SK-N-SH (cell line): ENCODE measurements around the gene TWF1. TPM values are rescaled to one million over a fixed set of nuclear protein-coding genes. Genes with fewer than 3 reads are reported as not detected.

ENCODE experiments used
- CTCF ChIA-PET: fragments of 300-600, 350-600 bp; formaldehyde crosslinking; extraction: SDS; loops from one replicate; lab custom pipeline; 2021; lab: Yijun Ruan, JAX
- POLR2A ChIA-PET: fragments of 350-600 bp; sonication (Branson Sonifier 250); formaldehyde crosslinking; extraction: SDS; loops from one replicate; lab custom pipeline; 2020; ENCODE audit warnings: antibody characterized with exemption, inconsistent platforms; lab: Yijun Ruan, JAX
- DNase-seq: peaks from one replicate; pipeline ENCODE4 v3.0.0; 2012
- H2AFZ ChIP-seq: fragments of 200-600 bp; sonication (generic); 2 replicates; pipeline ENCODE4 v1.8.1; 2016; ENCODE audit warnings: antibody characterized with exemption, mild to moderate bottlenecking, low read depth
- H3F3A ChIP-seq: fragments of 200-600 bp; sonication (generic); replicated peaks from 2 replicates; pipeline ENCODE3; 2016; ENCODE audit warnings: antibody characterized with exemption, mild to moderate bottlenecking; ENCODE audit not compliant: insufficient read depth
- H3K27ac ChIP-seq, 2 experiments: fragments of 200-500 bp in 1 of 2; fragments of 200-600 bp in 1 of 2; sonication (Bioruptor generic) in 1 of 2; sonication (generic), shearing (Covaris generic) in 1 of 2; 2 replicates each; pipeline versions ENCODE4 v1.5.1 to v1.6.1; 2014 to 2016; ENCODE audit warnings: low read depth in 2 of 2, inconsistent platforms in 1 of 2, low read length in 1 of 2, mild to moderate bottlenecking in 1 of 2, mixed read lengths in 1 of 2
- H3K27me3 ChIP-seq: fragments of 200-600 bp; sonication (generic), shearing (Covaris generic); 2 replicates; pipeline ENCODE4 v1.6.1; 2016; ENCODE audit warnings: mixed run types; ENCODE audit not compliant: insufficient read depth
- H3K36me3 ChIP-seq, 2 experiments: fragments of 200-500 bp in 1 of 2; fragments of 200-600 bp in 1 of 2; sonication (Bioruptor generic) in 1 of 2; sonication (generic) in 1 of 2; replicated peaks in 1 of 2; 2 replicates each; pipeline versions ENCODE3 to v1.5.1; 2014 to 2016; ENCODE audit warnings: low read length in 1 of 2, mild to moderate bottlenecking in 1 of 2; ENCODE audit not compliant: insufficient read depth in 2 of 2, control insufficient read depth in 1 of 2
- H3K4me1 ChIP-seq, 2 experiments: fragments of 200-500 bp in 1 of 2; fragments of 200-600 bp in 1 of 2; sonication (Bioruptor generic) in 1 of 2; sonication (generic), shearing (Covaris generic) in 1 of 2; 2 replicates each; pipeline versions ENCODE4 v1.5.1 to v1.6.1; 2014 to 2016; ENCODE audit warnings: low read depth in 1 of 2, low read length in 1 of 2, mixed run types in 1 of 2; ENCODE audit not compliant: insufficient read depth in 2 of 2, control insufficient read depth in 1 of 2
- H3K4me2 ChIP-seq: fragments of 200-600 bp; sonication (generic), shearing (Covaris generic); 2 replicates; pipeline ENCODE4 v1.6.1; 2017; ENCODE audit warnings: mixed run types
- H3K4me3 ChIP-seq, 2 experiments: fragments of 200-500 bp in 1 of 2; fragments of 200-600 bp in 1 of 2; sonication (Bioruptor generic) in 1 of 2; sonication (generic), shearing (Covaris generic) in 1 of 2; 2 replicates each; pipeline versions ENCODE4 v1.5.1 to v1.8.1; 2014 to 2016; ENCODE audit warnings: low read depth in 2 of 2, inconsistent platforms in 1 of 2, low read length in 1 of 2, mild to moderate bottlenecking in 1 of 2, mixed read lengths in 1 of 2, moderate library complexity in 1 of 2
- H3K79me2 ChIP-seq: fragments of 200-600 bp; sonication (generic); 2 replicates; pipeline ENCODE4 v1.8.1; 2017; ENCODE audit warnings: mild to moderate bottlenecking; ENCODE audit not compliant: insufficient read depth
- H3K9ac ChIP-seq: fragments of 200-600 bp; sonication (generic); 2 replicates; pipeline ENCODE4 v1.6.1; 2017; ENCODE audit warnings: mixed run types
- H3K9me2 ChIP-seq: fragments of 200-600 bp; sonication (generic); 2 replicates; pipeline ENCODE4 v1.6.1; 2017; ENCODE audit warnings: mixed run types
- H3K9me3 ChIP-seq: fragments of 200-600 bp; sonication (generic); 2 replicates; pipeline ENCODE4 v1.6.1; 2017; ENCODE audit warnings: mixed run types, mild to moderate bottlenecking, moderate library complexity
- H4K20me1 ChIP-seq: fragments of 200-600 bp; sonication (generic); 2 replicates; pipeline ENCODE4 v1.6.1; 2017; ENCODE audit warnings: mild to moderate bottlenecking, mixed run types; ENCODE audit not compliant: insufficient read depth
- CHD2 ChIP-seq: fragments of 150-350 bp; IDR thresholded peaks from 2 replicates; pipeline ENCODE4 v1.6.1; 2018; ENCODE audit warnings: low read length; ENCODE audit not compliant: partially characterized antibody
- CTCF ChIP-seq: fragments of 200-600 bp; sonication (generic); IDR thresholded peaks from 2 replicates; pipeline ENCODE4 v1.6.1; 2017; ENCODE audit warnings: antibody characterized with exemption, mild to moderate bottlenecking, moderate library complexity
- JUND ChIP-seq: IDR thresholded peaks from 2 replicates; pipeline ENCODE4 v1.4.0; 2012
- MAX ChIP-seq: IDR thresholded peaks from 2 replicates; pipeline ENCODE4 v1.4.0; 2012; ENCODE audit warnings: low read depth
- MEF2A ChIP-seq: IDR thresholded peaks from 2 replicates; pipeline ENCODE4 v1.4.0; 2012; ENCODE audit warnings: low read depth, borderline replicate concordance
- NRF1 ChIP-seq: IDR thresholded peaks from 2 replicates; pipeline ENCODE4 v1.6.1; 2012; ENCODE audit warnings: low read depth, mild to moderate bottlenecking, low read length
- REST ChIP-seq: IDR thresholded peaks from 2 replicates; pipeline ENCODE4 v1.6.1; 2012; ENCODE audit warnings: mild to moderate bottlenecking, low read depth, low read length, moderate library complexity
- USF1 ChIP-seq: IDR thresholded peaks from 2 replicates; pipeline ENCODE4 v1.4.0; 2012; ENCODE audit warnings: low read depth, borderline replicate concordance
- YY1 ChIP-seq: IDR thresholded peaks from 2 replicates; pipeline ENCODE4 v1.4.0; 2012; ENCODE audit warnings: low read depth, mild to moderate bottlenecking
- WGBS: methylation state at CpG from one replicate; pipeline ENCODE4 v1.1.6; 2017; ENCODE audit warnings: low lambda C conversion rate; 5-methylcytosine and 5-hydroxymethylcytosine counted together
- polyA plus RNA-seq, 3 experiments: library from polyadenylated mRNA; depleted of rRNA; stranded (reverse); fragments of >200 nt; gene quantifications; 2 replicates each; pipeline ENCODE4 v1.2.3, GENCODE V29; 2012

TWF1 gene
- polyA plus RNA-seq, 1 of the 3 experiments (the other 2 are of a cell fraction) = 36.9 TPM

GRCh38 chr12:43835264-43835655 lies 29.1 kb upstream of the TWF1 start:
- no peaks in the 10 kb centered on the region for H3K9me3 ChIP-seq
- no peaks in the 10 kb centered on the region for H3K27me3 ChIP-seq
- H3K9me2 ChIP-seq = no peaks in the 10 kb centered on the region
- peak overlapping the region; percentile 95 for H2AFZ ChIP-seq
- H3K9ac ChIP-seq = peak overlapping the region; percentile 78; the same call in 1 of the 2 replicates
- no peaks in the 10 kb centered on the region for H3K79me2 ChIP-seq
- H3K4me2 ChIP-seq = peak overlapping the region; percentile 98
- H3K4me3 ChIP-seq = peak overlapping the region; percentile 73 to 80
- CTCF ChIA-PET = interaction anchor here (0.9 to 2.8 kb wide), 4 partner anchors 30 to 76 kb away, joined by 4 to 7 read pairs (median 4); no protein-coding TSS in a partner anchor
- H3K4me1 ChIP-seq = peaks cover 0 to 9% of the 10 kb centered on the region in 2 experiments; a peak in 2 of 4 replicates
- H3K27ac ChIP-seq = peak overlapping the region; percentile 65 to 84; a peak in 3 of 4 replicates
- no peaks in the 10 kb centered on the region for H3K36me3 ChIP-seq
- no peaks in the 10 kb centered on the region for H3F3A ChIP-seq
- DNase-seq = no peak
- POLR2A ChIA-PET = interaction anchor here (2.2 kb wide), 1 partner anchor 29 kb away, joined by 16 read pairs; the partner anchor contains the start of gene TWF1
- TF ChIP-seq MAX (no peak), YY1 (no peak), NRF1 (no peak), CTCF (no peak), MEF2A (no peak), JUND (no peak), USF1 (no peak)
- WGBS = 47% methylated on average over 6 of the region's 6 CpGs
- no peaks in the 10 kb centered on the region for H4K20me1 ChIP-seq

- H3K4me1 ChIP-seq = peaks cover 0 to 7% of the 10 kb centered on the region in 2 experiments; a peak in 2 of 4 replicates
- no peaks in the 10 kb centered on the region for H3K27me3 ChIP-seq
- no peaks in the 10 kb centered on the region for H3K9me3 ChIP-seq
- H3K4me2 ChIP-seq = no peak overlapping the region
- no peak overlapping the region for H2AFZ ChIP-seq
- no peaks in the 10 kb centered on the region for H4K20me1 ChIP-seq
- WGBS = 73% methylated on average over 4 of the region's 4 CpGs
- CTCF ChIA-PET = interaction anchor here (1.1 to 1.5 kb wide), 2 partner anchors 27 to 332 kb away, joined by 4 read pairs; partner anchors contain the start of gene TWF1
- TF ChIP-seq CHD2 (no peak), REST (peak; percentile 46; the same call in 1 of the 2 replicates)
- TF ChIP-seq, all 33 proteins: peak for 1
- Histone ChIP-seq H3K9ac (no peak overlapping the region), H3K79me2 (no peaks in the 10 kb centered on the region), H3K36me3 (no peaks in the 10 kb centered on the region), H3K27ac (no peak overlapping the region), H3K9me2 (no peaks in the 10 kb centered on the region), H3K4me3 (no peak overlapping the region), H3F3A (no peaks in the 10 kb centered on the region)
- no peak for DNase-seq
- POLR2A ChIA-PET = no interaction called here
These were observed 26.5 kb upstream of the TWF1 start for GRCh38 chr12:43832463-43833168.
